ENCODE data around the gene BTG2.
"Not testable (repeated sequence)": the region's sequence is repeated elsewhere in the genome, so short reads cannot be mapped to it uniquely, and the experiment has no call there.

Gene BTG2

DNA sequence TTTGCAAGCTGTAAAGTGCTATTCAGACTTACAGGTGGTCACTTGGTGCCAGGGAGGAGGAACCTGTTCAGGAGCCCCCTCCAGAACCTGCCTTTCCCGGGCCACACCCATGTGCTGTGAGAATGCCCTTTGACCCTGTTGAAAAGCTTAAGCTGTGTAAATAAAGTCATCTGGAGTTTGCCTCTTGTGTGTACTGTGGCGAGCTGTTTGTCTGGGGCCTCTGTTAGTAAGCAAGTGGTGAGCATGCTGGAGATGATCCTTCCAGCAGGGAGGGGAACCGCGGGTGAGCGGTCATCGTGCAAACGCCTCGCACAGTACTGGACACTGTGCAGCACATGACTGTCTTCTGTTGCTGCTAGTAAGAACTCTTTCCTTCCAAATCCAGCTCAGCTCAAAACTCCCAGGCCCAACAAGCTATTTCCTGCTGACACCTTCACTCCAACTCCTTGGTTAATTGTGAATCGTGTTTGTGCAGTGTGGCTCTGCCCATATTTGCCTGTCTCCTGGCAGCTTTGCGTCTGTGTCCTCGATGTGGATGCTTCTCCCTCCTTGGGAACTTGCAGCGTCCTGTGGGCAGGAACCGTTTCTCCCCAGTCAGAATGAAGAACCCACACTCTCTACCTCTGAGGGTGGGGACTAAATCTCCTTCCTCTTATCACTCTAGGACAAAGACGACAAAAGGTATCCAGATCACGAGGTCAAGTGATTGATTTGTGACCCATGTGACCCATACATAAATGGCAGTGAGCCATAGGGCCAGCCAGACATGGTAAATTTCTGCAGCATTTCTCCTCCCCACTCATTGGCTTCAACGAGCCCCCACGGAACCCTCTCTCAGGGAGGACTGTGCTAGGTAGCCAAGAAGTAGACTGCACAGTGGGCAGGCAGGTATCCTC, 13.9 kb upstream of the BTG2 start:
- DNase-seq (ENCODE audit: low read depth in 3 of 3) = no peak

- DNase-seq (ENCODE audit: low read depth in 3 of 3) = no peak
Observed at GRCh38 chr1:203295796-203296195, 9.5 kb upstream of the BTG2 start.

- no peak for DNase-seq (ENCODE audit: low read depth in 3 of 3)
Observed at GRCh38 chr1:203296460-203297073, 8.8 kb upstream of the BTG2 start.

DNA sequence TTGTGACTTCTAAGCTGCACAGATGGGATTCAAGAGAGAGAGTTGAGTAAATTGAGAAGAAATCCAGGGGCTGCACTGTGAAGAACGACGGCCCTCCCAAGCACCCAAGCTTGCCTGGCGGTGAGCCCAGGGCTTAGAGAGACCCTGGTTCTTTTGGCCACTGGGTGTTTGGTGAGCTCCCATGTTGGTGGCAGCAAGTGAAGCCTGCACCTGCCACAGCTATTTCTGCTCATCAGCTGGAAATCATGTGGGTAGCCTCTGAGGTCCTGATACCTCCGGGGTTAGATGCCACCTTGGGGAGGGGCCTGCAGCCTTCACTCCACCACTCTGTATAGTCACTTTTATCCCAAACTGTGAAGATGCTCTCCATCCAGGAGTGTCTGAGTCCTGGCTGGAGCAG, 6.2 kb upstream of the BTG2 start:
- no peak for DNase-seq (ENCODE audit: low read depth in 3 of 3)

DNA sequence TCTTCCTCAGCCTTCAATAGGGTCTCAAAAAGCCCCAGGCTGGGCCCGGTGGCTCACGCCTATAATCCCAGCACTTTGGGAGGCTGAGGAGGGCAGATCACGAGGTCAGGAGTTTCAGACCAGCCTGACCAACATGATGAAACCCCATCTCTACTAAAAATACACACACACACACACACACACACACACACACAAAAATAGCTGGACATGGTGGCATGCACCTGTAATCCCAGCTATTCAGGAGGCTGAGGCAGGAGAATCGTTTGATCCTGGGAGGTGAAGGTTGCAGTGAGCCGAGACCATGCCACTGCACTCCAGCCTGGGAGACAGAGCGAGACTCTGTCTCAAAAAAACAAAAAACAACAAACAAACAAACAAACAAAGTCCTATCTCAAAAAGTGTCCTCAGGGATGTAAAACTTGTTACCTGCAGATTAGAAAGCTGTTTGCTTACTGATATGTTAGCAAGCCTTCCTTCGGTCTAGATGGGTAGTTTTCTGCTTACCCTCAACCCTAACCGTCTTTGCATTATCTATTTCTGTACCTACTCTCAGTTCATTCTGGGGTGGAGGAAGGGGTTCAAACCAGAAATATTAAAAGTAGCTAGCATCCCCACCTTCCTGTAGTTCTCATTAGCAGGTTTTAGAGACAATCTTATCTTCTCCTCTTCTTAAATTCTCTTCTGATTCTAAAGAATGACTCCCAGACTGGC, 5.4 kb upstream of the BTG2 start:
- not testable (repeated sequence) for DNase-seq (ENCODE audit: low read depth in 3 of 3)

- DNase-seq (ENCODE audit: low read depth in 3 of 3) = no peak
Observed at GRCh38 chr1:203300441-203301330, 4.6 kb upstream of the BTG2 start.

DNA sequence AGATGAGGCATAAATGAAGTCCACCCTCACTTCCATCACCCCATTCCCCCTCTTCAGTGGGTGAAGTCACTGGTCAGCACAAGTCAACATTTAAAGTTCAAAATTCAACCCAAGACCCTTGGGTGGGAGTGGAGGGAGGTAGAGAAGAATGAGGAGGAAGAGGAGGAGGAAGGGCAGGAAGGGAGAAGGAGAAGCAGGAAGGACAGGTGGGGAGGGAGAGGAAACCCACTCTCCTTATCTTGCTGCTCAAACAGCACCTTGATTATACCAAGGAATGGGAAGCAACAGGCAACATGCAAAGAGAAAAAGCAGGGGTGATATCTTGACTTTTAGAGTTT, 4.0 kb upstream of the BTG2 start:
- DNase-seq (ENCODE audit: low read depth in 3 of 3) = no peak

DNA sequence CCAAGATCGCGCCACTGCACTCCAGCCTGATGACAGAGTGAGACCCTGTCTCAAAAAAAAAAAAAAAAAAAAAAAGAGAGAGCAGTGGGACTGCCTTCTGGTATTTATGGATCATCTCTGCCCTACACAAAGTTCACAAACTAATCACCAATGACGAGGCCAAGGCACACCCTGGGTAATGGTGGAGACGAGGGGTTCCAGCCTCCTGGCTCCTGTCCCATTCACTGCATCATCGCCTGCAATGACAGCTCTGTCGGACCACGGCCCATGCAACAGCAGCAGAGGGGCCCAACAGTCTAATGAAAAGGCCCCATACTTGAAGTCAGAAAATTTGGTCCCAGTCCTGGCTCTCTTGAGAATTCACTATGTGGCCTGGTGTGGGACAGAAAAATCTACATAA, 2.9 kb upstream of the BTG2 start:
- no peak for DNase-seq (ENCODE audit: low read depth in 3 of 3)

GRCh38 chr1:203302894-203303293, 2.4 kb upstream of the BTG2 start:
- DNase-seq (ENCODE audit: low read depth in 3 of 3) = no peak

- DNase-seq (ENCODE audit: low read depth in 3 of 3) = no peak
Observed at GRCh38 chr1:203304391-203304918, 864 bp upstream of the BTG2 start.

- no peak for DNase-seq (ENCODE audit: low read depth in 3 of 3)
Observed at GRCh38 chr1:203305809-203306088, 430 bp downstream of the BTG2 start.

DNA sequence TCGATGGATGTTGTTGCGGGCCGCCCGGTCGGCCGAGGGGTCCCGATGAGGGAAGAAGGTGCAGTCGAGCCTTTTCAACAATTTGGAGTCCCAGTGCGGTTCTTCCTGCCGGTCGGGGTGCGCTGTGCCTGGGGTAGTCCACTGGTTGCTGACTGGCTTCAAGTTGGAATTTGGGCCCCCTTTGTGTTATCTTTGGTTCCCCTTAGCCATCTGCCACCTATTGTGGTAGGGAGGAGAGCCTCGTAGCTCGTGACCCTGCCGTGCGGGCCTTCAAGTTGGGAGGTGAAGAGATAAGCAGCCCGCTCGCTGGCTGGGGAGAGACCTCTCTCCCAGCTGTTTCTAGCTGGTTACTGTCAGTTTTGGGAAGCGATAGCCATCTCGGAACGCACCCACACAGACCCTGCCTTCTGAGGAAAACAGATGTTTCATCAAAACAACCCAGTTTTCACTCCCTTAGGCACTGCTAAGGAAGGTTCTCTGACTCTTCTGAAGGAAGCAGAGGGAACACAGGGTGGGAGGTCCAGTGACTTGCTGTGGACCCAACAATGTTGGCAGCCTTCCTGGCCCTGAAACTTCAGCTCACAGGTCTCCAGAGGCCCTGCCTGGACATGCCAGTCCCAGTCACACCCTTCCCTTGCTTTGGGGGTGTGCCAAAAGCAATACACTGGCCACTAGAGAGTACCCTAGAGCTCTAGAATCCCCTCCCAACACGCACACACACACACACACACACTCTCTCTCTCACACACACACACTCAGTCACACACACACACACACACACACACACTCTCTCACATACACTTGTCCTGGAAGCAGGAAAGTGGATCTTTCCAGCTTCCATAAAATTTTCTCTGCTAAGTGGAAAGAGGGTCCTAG, 1.0 kb downstream of the BTG2 start:
- DNase-seq (ENCODE audit: low read depth in 3 of 3) = no peak

- no peak for DNase-seq (ENCODE audit: low read depth in 3 of 3)
Observed at GRCh38 chr1:203306965-203307541, 1.7 kb downstream of the BTG2 start.

- no peak for DNase-seq (ENCODE audit: low read depth in 3 of 3)
Observed at GRCh38 chr1:203307641-203308126, 2.4 kb downstream of the BTG2 start.

DNA sequence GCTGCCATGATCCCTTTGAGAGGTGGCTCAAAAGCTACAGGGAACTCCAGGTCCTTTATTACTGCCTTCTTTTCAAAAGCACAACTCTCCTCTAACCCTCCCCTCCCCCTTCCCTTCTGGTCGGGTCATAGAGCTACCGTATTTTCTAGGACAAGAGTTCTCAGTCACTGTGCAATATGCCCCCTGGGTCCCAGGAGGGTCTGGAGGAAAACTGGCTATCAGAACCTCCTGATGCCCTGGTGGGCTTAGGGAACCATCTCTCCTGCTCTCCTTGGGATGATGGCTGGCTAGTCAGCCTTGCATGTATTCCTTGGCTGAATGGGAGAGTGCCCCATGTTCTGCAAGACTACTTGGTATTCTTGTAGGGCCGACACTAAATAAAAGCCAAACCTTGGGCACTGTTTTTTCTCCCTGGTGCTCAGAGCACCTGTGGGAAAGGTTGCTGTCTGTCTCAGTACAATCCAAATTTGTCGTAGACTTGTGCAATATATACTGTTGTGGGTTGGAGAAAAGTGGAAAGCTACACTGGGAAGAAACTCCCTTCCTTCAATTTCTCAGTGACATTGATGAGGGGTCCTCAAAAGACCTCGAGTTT, 3.1 kb downstream of the BTG2 start:
- DNase-seq (ENCODE audit: low read depth in 3 of 3) = no peak

GRCh38 chr1:203308923-203309331, 3.6 kb downstream of the BTG2 start:
- DNase-seq (ENCODE audit: low read depth in 3 of 3) = no peak

DNA sequence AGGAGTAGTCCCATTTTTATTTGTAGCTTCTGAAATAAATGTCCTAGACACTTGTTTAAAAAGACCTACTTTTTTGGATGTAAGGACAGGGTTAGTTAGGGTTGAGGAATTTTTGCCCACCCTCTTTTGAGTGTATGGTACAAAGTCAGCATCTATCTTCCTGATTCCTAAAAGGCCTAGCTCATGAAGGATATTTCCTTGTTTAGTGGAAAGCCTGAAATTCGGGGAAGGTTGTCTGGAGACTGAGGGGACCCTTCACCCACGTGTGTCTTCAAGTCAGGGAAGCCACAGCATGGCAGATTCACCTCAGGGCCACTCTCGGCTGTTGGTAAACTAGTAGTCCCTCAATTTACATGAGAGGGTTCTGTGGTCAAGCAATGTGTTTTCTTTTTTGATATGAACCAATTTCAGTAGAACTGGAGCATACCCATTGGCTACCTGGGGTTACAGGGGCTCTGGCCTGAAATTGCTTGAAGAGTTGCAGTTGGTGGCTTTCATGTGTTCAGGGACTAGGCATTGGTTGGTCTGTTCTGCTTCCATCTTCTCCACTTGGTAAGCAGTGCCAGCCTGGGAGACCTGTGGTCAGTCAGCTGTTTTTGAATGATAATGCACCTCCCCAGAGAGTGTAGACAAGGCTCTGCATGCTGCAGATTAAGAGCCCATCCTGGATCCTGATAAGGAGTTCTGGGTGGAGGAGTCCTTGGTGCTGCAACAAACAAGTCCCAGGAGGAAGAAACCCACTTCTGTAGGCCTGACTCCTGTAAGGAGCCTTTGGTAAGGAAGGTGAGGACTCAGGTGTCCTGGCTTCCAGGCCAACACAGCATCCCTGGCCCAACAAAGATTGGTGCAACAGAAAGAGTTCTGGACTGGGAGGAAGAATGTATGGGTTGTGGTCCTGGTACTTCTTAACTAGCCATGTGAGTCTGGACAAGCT, 6.3 kb downstream of the BTG2 start:
- DNase-seq (ENCODE audit: low read depth in 3 of 3) = no peak

DNA sequence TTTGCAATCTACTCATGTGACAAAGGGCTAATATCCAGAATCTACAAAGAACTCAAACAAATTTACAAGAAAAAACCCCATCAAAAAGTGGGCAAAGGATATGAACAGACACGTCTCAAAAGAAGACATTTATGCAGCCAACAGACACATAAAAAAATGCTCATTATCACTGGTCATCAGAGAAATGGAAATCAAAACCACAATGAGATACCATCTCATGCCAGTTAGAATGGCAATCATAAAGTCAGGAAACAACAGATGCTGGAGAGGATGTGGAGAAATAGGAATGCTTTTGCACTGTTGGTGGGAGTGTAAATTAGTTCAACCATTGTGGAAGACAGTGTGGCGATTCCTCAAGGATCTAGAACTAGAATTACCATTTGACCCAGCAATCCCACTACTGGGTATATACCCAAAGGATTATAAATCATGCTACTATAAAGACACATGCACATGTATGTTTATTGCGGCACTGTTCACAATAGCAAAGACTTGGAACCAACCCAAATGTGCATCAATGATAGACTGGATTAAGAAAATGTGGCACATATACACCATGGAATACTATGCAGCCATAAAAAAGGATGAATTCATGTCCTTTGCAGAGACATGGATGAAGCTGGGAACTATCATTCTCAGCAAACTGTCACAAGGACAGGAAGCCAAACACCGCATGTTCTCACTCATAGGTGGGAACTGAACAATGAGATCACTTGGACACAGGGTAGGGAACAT, 8.9 kb downstream of the BTG2 start:
- not testable (repeated sequence) for DNase-seq (ENCODE audit: low read depth in 3 of 3)
